Measurements from ENCODE around the gene ERO1B.

The ERO1B gene

DNA sequence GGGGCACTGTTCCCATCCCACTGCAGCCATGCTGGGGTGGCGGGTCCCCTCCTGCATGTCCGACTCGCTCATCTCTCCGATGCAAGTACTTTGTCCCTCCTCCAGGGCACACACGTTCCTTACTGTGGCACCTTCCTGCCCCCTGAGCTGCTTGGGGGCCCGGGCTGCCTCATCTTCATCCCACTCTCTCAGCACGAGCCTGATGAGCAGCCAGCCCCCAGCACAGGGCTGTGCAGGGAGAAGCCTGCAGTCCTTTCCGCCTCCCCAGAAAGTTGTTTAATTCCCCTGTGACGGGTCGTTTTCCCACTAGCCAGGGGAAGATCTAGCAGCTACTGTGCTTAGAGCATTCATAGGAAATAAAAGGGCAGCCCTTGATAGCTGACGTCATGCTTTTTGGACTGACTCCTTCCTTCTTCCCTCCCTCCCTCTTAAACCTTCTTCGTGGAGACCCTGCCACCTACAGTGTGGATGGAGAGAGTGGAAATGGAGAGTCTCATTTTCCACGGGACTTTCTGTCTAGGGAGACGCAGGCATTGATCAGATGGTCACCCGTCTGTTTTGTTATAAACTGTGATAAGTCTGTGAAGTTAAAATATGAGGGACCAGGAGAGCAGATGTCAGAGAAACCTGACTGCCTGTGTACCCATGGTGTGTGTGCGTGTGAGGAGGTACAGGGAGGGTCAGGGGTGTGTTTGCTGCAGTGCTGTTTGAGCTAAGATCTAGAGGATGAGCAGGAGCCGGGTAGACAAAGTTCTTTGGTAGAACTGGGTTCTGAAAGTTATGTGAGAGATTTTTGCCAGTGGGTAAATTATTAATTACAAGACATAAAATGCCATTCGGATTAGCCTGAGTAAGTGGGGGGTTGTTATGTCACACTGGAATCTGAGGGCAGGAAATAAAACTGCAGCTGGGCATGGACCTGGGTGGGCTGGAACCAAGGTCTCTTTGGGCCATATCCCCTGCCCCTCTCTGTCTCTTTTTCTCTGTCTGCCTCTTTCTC, 105.1 kb downstream of the ERO1B start:
- DNase-seq = peak; percentile 9

DNA sequence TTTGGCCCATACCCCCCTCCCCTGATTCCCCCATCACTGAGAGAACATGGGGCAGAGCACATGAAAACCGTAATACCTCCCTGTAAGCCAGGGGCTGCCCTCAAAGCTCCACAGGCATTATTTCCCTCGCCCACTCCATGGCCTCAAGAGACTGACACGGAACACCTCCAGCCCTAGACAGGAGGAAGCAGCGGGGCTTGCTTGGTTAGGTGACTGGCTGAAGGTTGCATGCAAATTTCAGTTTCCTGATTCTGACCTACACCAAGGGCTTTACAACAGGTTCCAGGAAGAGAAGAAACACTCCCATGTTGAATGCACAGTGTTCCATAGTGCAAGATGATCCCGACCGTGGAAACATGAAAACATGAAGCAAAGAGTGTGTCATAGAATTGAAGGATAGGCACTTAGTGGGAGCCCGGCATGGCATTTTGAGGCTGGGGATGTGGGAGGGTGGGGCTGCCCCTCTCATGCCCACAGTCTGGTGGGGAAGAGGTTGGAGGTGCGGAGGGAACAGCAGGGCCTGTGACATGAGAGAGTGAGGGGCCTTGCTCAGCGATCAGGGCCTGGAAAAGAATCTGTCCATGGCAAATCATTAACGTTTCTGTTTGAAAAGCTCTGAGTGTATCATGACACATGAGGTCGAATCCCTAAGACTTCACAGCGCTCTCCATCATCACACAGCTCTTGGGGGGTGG, 106.0 kb downstream of the ERO1B start:
- no peak for DNase-seq

DNA sequence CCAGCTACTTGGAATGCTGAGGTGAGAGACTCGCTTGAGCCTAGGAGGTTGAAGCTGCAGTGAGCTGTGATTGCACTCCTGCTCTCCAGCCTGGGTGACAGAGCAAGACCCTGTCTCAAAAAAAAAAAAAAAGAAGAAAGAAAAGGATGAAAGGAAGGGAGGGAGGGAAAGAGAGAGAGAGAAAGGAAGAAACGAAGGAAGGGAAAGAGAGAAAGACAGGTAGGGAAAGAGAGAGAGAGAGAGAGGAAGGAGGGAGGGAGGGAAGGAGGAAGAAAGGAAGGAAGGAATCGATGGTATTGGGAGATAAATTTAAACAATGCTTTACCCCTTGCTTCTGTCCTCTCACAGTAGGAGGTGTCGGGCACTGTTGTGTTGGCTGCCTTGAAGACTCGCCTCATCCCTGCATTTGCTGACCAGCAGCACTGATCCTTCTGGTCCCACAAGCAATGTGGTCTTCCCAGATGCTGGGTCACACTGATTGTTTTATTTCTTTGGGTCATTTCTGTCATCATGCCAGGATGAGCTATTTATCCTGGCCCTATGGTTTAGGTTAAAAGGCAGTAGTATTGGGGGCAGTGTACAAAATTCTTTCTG, 108.5 kb downstream of the ERO1B start:
- no peak for DNase-seq

DNA sequence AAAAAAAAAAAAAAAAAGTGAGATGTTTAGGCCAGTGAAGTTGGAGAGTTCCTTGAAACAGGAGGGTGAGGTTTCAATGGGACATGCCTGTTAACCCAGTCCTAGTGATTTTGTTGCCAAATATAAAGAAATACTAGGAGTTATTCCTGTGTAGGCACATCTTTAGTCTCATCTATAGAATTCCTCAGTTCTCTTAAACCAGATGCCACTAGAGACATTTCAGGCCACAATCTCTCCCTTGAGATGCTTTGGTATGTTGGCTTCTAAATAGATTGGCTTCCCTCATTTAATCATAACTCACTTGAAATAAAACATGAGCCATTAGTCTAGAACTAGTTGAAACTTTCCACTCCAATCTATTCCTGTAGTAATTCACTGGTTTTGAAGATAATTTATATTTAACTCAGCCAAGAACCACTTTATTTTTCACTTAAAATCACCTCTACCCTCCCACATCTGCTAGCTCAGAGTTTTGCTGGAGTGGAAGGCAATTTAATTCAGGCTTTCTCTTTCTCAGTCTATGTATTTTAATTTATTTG, 109.6 kb downstream of the ERO1B start:
- no peak for DNase-seq

DNA sequence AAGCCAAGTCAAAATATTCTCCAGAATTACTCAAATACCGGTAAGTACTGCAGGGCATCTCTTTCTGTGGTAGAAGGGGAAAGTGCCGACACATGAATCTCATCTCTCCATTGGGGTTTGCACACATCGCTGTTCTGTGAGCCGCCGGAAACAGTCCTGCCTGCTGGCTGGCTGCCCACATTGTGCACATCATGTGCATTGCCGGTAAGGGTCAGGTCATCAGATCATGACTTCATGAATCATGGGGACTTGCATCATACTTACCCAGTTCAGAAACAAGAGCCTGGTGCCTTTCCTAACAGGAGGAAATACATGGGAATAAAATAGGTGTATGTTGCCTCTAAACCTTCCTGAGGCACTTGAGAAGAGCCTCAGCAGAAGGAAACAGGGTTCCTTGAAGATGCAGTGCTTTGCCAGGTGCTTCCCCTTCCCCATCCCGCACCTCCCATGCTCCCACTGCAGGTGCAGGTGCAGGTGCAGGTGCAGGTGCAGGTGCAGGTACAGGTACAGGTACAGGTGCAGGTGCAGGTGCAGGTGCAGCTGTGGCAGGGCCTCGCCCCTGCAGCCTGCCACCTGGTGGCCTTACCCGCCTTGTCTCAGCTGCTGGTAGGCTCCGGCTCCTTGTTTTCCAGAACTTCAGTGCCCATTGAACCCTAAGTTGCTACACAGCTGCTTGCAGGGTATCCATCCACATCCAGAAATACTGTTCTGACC, 112.9 kb downstream of the ERO1B start:
- DNase-seq = peak; percentile 51

DNA sequence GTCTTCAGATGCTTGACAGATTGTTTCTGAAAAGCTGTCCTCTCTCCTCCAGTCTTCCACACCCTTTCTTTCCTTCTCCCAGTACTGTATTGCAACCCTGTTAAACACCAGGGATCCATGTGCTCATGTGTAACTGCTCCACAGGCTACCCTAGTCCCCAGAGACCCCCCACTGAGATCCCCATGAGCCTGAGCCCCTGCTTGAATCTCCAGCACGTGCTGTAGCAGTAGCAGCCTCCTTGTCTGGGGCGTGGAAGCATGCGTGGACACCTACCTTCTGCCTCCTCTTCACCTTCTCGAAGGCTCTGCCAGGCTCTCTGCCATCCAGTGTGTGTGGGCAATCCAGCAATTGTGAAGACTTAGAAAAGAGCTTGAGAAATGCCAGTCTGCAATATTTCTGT, 114.2 kb downstream of the ERO1B start:
- no peak for DNase-seq

DNA sequence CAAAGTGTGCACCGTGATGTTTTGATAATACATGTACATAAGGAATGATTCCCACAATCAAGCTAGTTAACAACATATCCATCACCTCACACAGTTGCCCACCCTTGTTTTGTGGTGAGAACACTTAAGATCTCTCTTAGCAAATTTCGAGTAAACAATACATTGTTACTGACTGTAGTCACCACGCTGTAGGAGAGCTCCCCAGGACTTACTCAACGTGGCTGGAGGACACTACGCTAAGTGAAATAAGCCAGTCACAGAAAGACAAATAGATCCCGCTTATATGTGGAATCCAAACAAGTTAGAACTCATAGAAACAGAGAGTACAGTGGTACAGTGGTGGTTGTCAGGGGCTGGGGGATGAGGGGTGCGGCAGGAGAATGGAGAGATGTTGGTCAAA, 114.6 kb downstream of the ERO1B start:
- no peak for DNase-seq

DNA sequence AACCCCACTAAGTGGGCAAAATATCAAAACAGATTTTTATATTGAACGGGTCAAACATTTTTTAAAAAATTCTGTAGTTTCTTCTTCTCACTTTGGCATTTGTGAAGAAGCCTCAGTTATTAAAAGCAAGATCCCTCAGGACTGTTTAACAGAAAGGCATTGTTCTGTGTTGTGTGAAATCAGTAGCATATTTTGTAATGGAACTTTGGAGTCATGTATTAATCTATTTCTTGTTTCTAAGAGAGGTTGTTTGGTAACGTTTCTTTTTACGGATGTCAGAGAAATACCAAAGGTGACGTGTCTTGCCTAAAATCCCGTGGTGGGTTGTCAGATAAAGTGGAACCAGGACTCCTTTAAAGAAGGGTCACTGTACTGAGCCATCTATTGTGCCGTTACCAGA, 115.7 kb downstream of the ERO1B start:
- no peak for DNase-seq
